Keratinocyte (primary cell): ENCODE results near the gene CLK1. TPM values are rescaled to one million over a fixed set of nuclear protein-coding genes. Genes with fewer than 3 reads are reported as not detected.
A peak's percentile ranks its signal among the peaks of the same experiment; 100 is the strongest.

Experiments
- DNase-seq: peaks from one replicate; pipeline ENCODE4 v3.0.0-alpha.2; 2011; ENCODE audit warnings: low read depth, missing footprints, low spot score
- FAIRE-seq: peaks from 2 replicates; lab custom pipeline; 2011; peaks lifted over from hg19 to GRCh38; lab: Jason Lieb, UNC
- H2AFZ ChIP-seq: 2 replicates; pipeline ENCODE4 v1.6.0; 2012; ENCODE audit warnings: low read length, control low read depth, inconsistent platforms; ENCODE audit not compliant: control insufficient read depth
- H3K27ac ChIP-seq: 2 replicates; pipeline ENCODE4 v1.5.1; 2011; ENCODE audit warnings: low read length; ENCODE audit not compliant: control insufficient read depth, insufficient read depth
- H3K27me3 ChIP-seq: 3 replicates; pipeline ENCODE4 v1.6.0; 2011; ENCODE audit warnings: low read length; ENCODE audit not compliant: control insufficient read depth, insufficient read depth; ENCODE audit errors: extremely low read depth
- H3K36me3 ChIP-seq, 2 experiments: 2 replicates in 1 of 2; 3 replicates in 1 of 2; pipeline ENCODE4 v1.5.1; 2011; ENCODE audit warnings: low read length in 2 of 2, mild to moderate bottlenecking in 1 of 2; ENCODE audit not compliant: control insufficient read depth in 2 of 2, insufficient read depth in 2 of 2; ENCODE audit errors: extremely low read depth in 1 of 2
- H3K4me1 ChIP-seq: 3 replicates; pipeline ENCODE4 v1.5.1; 2011; ENCODE audit warnings: low read length; ENCODE audit not compliant: control insufficient read depth, insufficient read depth; ENCODE audit errors: extremely low read depth
- H3K4me2 ChIP-seq: 3 replicates; pipeline ENCODE4 v1.6.0; 2011; ENCODE audit warnings: low read depth, low read length; ENCODE audit not compliant: control insufficient read depth, insufficient read depth; ENCODE audit errors: extremely low read depth
- H3K4me3 ChIP-seq, 3 experiments: fragments of 200-600 bp in 1 of 3; sonication (generic) in 1 of 3; 2 replicates in 2 of 3; 3 replicates in 1 of 3; pipeline ENCODE4 v1.5.1; 2011 to 2016; ENCODE audit warnings: low read length in 3 of 3, mild to moderate bottlenecking in 3 of 3, control low read depth in 2 of 3, inconsistent platforms in 1 of 3, low read depth in 1 of 3, mixed read lengths in 1 of 3, mixed run types in 1 of 3, moderate library complexity in 1 of 3; ENCODE audit not compliant: control insufficient read depth in 2 of 3, insufficient read depth in 2 of 3; ENCODE audit errors: extremely low read depth in 1 of 3
- H3K79me2 ChIP-seq: 2 replicates; pipeline ENCODE4 v1.6.0; 2012; ENCODE audit warnings: low read length; ENCODE audit not compliant: control insufficient read depth, insufficient read depth
- H3K9ac ChIP-seq: 3 replicates; pipeline ENCODE4 v1.6.0; 2011; ENCODE audit warnings: low read length; ENCODE audit not compliant: control insufficient read depth, insufficient read depth; ENCODE audit errors: extremely low read depth
- H3K9me1 ChIP-seq: 3 replicates; pipeline ENCODE4 v1.6.0; 2011; ENCODE audit warnings: low read length; ENCODE audit not compliant: control insufficient read depth, insufficient read depth; ENCODE audit errors: extremely low read depth
- H3K9me3 ChIP-seq: 2 replicates; pipeline ENCODE4 v1.5.1; 2012; ENCODE audit warnings: low read depth, low read length; ENCODE audit not compliant: control insufficient read depth
- H4K20me1 ChIP-seq: 3 replicates; pipeline ENCODE4 v1.6.0; 2011; ENCODE audit warnings: low read length; ENCODE audit not compliant: control insufficient read depth, insufficient read depth; ENCODE audit errors: extremely low read depth
- EZH2 ChIP-seq: IDR thresholded peaks from one replicate; pipeline ENCODE4 v1.6.1; 2012; ENCODE audit warnings: inconsistent platforms, mild to moderate bottlenecking, low read length, moderate library complexity
- dilution Hi-C: fragments of 300-500 bp; cut with MboI; formaldehyde crosslinking; loops from one replicate; pipeline ENCODE4 v1.7.0; 2020; ENCODE audit warnings: low sequenced_read_pairs; ENCODE audit not compliant: extremely low pct_ligation_motif_present
- polyA plus RNA-seq, 5 experiments: library from polyadenylated mRNA; depleted of rRNA in 3 of 5; stranded (reverse) in 3 of 5; stranded (forward) in 1 of 5; unstranded in 1 of 5; fragments of >200 nt; gene quantifications; 1 replicate in 1 of 5; 2 replicates in 3 of 5; 3 replicates in 1 of 5; pipeline versions ENCODE4 v1.2.1 to v1.2.3, GENCODE V29; 2011 to 2012; ENCODE audit warnings: missing spikeins in 2 of 5, low read depth in 1 of 5, low replicate concordance in 1 of 5
- TF ChIP-seq, protein P1 (sequence below), 3 experiments: IDR thresholded peaks in 1 of 3; conservative IDR thresholded peaks in 1 of 3; optimal IDR thresholded peaks in 1 of 3; 2 replicates in 2 of 3; 3 replicates in 1 of 3; pipeline versions ENCODE3 to v1.5.1; 2011; ENCODE audit warnings: low read length in 3 of 3, mild to moderate bottlenecking in 3 of 3, moderate library complexity in 2 of 3, control low read depth in 1 of 3, inconsistent platforms in 1 of 3; ENCODE audit not compliant: insufficient read depth in 2 of 3; ENCODE audit errors: extremely low read depth in 1 of 3

The CLK1 gene
- polyA plus RNA-seq, 1 donor (not counting 4 experiments of a cell fraction or from before 2014, with no cell fraction given) = 70.4 TPM

DNA sequence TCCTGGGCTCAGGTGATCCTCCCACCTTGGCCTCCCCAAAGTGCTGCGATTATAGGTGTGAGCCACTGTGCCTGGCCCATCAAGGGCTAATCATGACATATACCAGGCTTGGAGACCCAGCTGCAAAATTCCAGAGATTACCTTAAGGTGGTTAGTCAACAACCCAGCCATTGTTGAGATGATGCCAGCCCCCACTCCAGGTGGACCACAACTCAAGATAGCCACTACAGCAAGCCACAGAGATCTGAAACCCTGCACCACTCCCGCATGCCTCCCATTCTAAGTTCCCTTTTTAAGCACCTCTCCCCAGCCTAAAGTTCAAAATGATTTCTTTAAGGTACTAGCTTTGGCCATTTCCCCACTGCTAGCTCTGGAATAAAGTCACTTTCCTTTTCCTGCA, 4.6 kb upstream of the CLK1 start:
- no peak for FAIRE-seq
- no peak overlapping the region for H3K9ac ChIP-seq
- H3K79me2 ChIP-seq = peaks cover 4% of the 10 kb centered on the region
- H3K4me2 ChIP-seq = no peak overlapping the region
- dilution Hi-C loops = no loop called here
- H3K4me3 ChIP-seq = no peak overlapping the region
- no peaks in the 10 kb centered on the region for H3K9me1 ChIP-seq
- DNase-seq = no peak
- TF ChIP-seq, protein P1, sequence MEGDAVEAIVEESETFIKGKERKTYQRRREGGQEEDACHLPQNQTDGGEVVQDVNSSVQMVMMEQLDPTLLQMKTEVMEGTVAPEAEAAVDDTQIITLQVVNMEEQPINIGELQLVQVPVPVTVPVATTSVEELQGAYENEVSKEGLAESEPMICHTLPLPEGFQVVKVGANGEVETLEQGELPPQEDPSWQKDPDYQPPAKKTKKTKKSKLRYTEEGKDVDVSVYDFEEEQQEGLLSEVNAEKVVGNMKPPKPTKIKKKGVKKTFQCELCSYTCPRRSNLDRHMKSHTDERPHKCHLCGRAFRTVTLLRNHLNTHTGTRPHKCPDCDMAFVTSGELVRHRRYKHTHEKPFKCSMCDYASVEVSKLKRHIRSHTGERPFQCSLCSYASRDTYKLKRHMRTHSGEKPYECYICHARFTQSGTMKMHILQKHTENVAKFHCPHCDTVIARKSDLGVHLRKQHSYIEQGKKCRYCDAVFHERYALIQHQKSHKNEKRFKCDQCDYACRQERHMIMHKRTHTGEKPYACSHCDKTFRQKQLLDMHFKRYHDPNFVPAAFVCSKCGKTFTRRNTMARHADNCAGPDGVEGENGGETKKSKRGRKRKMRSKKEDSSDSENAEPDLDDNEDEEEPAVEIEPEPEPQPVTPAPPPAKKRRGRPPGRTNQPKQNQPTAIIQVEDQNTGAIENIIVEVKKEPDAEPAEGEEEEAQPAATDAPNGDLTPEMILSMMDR (optimal IDR thresholded peaks at IDR 0.05 in 1 of 3, IDR thresholded peaks at IDR 0.05 in 1 of 3, conservative IDR thresholded peaks at IDR 0.05 in 1 of 3; ENCODE audit: extremely low read depth in 1 of 3, insufficient read depth in 2 of 3, low read length in 3 of 3) = no peak
- no peak for TF ChIP-seq EZH2
- H4K20me1 ChIP-seq = no peaks in the 10 kb centered on the region
- H2AFZ ChIP-seq = no peak overlapping the region
- H3K27me3 ChIP-seq = no peaks in the 10 kb centered on the region
- H3K36me3 ChIP-seq = peaks cover 1 to 2% of the 10 kb centered on the region in 2 experiments
- no peaks in the 10 kb centered on the region for H3K9me3 ChIP-seq
- no peak overlapping the region for H3K27ac ChIP-seq
- peaks cover 3% of the 10 kb centered on the region for H3K4me1 ChIP-seq

DNA sequence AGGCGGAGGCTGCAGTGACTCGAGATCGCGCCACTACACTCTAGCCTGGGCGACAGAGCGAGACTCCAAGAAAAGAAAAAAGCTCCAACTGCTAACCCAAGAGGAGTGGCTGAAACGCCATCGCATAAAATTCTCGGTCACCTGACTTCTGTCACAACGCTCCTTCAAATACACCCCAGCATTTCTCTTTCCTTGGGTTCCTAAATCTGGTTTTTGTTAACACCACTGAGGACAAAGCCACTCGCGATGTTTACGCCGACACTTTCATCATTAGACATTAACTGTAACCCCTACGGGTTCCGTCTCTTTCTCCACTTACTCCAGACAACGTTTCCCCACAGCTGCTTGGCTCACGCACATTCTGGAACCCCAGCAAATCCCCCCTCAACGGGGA, 679 bp downstream of the CLK1 start:
- peak; percentile 5 for FAIRE-seq
- Histone ChIP-seq H4K20me1 (no peaks in the 10 kb centered on the region), H3K9ac (peak overlapping the region; percentile 98), H3K4me2 (peak overlapping the region; percentile 84), H2AFZ (peak overlapping the region; percentile 29), H3K9me1 (no peaks in the 10 kb centered on the region), H3K4me1 (peaks cover 23% of the 10 kb centered on the region), H3K9me3 (no peaks in the 10 kb centered on the region), H3K4me3 (peak overlapping the region; percentile 79 to 92 (median 89)), H3K27me3 (no peaks in the 10 kb centered on the region), H3K27ac (peak overlapping the region; percentile 96), H3K79me2 (peaks cover 57% of the 10 kb centered on the region), H3K36me3 (peaks cover 4 to 19% of the 10 kb centered on the region in 2 experiments)
- no peak for TF ChIP-seq EZH2
- TF ChIP-seq, protein P1 (optimal IDR thresholded peaks at IDR 0.05 in 1 of 3, IDR thresholded peaks at IDR 0.05 in 1 of 3, conservative IDR thresholded peaks at IDR 0.05 in 1 of 3; ENCODE audit: extremely low read depth in 1 of 3, insufficient read depth in 2 of 3, low read length in 3 of 3) = no peak
- DNase-seq = no peak
- dilution Hi-C loops = no loop called here
